Activated CD4-positive, alpha-beta T cell treated with anti-CD3 and anti-CD28 coated beads, Interleukin-2, amount 50 U/mL, for 24 hours (primary cell): Measurements from ENCODE around the gene SLC16A6.
"Not testable (repeated sequence)": the region's sequence is repeated elsewhere in the genome, so short reads cannot be mapped to it uniquely, and the experiment has no call there.

Experiments
- DNase-seq, 2 donors: peaks; one replicate each; pipeline ENCODE4 v3.0.0-alpha.2; 2020; ENCODE audit warnings: low read depth in 1 of 2, low spot score in 1 of 2

The SLC16A6 gene

GRCh38 chr17:68310152-68310551 lies 19.2 kb upstream of the SLC16A6 start:
- DNase-seq: peak in 1 of 2 donors; percentile 32

GRCh38 chr17:68309066-68309670 lies 18.2 kb upstream of the SLC16A6 start:
- not testable (repeated sequence) for DNase-seq

GRCh38 chr17:68308486-68308885 lies 17.6 kb upstream of the SLC16A6 start:
- DNase-seq: not testable (repeated sequence)

DNA sequence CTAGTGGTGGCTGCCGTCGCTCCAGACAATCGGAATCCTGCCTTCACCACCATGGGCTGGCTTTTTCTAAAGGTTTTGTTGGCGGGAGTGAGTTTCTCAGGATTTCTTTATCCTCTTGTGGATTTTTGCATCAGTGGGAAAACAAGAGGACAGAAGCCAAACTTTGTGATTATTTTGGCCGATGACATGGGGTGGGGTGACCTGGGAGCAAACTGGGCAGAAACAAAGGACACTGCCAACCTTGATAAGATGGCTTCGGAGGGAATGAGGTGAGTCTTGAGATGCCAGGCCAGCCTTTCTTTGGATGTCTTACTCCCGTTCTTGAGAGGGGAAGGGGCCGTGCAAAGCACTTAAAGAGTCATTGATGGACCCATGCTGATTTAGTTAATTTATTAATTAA lies 16.5 kb upstream of the SLC16A6 start:
- DNase-seq: no peak

- no peak for DNase-seq
These were observed 15.9 kb upstream of the SLC16A6 start for GRCh38 chr17:68306819-68307218.

DNA sequence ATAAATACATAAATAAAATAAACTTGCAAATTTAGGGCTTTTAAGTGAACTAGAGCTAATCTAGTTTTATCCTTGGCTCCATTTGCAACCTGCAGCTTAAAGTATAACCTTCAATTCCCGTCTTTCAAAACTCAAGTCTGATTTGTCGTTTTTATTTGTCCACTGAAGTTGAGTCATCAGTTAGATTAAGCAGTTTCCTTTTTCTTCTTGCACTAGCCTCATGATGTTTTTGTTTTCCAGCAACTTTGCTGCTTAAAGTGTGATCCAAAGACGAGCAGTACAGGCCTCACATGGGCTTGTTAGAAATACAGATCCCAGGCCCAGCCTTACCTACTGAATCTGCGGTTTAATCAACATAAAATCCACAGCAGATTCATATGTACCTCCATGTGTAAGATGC lies 14.2 kb upstream of the SLC16A6 start:
- no peak for DNase-seq

- DNase-seq: no peak
These were observed 13.8 kb upstream of the SLC16A6 start for GRCh38 chr17:68304706-68305105.

DNA sequence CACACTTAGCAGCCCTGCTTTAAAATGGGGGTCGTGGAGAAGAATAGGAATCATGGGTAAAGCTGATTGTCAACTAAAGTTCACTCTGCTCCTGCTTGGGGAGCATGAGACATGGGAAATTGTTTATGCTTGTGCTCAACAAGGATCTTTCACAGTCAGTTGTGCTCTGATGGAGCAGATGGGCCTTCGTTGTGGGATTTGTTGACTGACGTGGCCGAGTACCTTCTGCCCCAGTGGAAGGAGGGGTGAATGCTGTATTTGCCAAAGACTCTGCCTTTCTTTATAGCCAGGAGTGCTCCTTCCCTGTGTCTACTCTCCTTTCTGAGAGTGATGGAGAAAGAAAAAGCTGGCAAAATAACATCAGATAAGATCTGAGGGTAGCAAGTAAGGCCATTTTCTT lies 11.7 kb upstream of the SLC16A6 start:
- no peak for DNase-seq

DNA sequence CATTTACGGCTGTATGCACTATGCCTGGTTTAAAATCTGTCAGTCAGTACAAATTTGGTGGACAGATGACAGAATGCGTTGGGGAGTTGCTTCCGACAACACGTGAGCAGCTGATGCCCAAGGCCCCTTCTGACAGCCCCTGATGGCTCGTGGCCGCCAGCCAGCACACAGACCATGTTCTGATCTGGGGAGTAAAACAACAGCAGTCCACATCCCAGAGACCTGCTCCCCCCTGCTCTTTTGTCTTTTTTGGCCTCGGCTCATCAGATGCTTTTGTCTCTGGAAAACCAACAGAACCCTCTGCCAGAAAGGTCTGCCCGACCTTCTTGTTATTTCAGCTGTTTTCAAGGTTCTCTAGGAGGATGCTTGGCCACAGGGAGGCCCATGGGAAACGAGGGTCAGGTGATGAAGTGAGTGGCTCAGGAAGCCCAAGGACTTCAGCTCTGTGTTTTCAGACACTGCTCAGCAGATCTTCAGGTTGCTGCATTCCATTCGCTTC lies 11.2 kb upstream of the SLC16A6 start:
- DNase-seq: no peak

- DNase-seq: no peak
These were observed 10.6 kb upstream of the SLC16A6 start for GRCh38 chr17:68301438-68301959.

DNA sequence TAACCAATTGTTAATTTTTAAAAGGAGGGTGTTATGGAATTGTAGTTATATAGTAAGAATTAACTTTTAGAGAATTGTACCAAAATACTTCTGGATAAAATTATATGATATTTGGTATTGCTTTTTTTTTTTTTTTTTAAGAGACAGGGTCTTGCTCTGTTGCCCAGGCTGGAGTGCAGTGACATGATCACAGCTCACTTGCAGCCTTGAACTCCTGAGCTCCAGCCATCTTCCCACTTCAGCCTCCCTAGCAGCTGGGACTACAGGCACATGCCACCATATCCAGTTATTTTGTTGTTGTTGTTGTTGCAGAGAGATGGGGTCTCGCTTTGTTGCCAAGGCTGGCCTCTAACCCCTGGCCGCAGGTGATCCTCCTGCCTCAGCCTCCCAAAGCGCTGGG lies 8.9 kb upstream of the SLC16A6 start:
- DNase-seq: no peak

DNA sequence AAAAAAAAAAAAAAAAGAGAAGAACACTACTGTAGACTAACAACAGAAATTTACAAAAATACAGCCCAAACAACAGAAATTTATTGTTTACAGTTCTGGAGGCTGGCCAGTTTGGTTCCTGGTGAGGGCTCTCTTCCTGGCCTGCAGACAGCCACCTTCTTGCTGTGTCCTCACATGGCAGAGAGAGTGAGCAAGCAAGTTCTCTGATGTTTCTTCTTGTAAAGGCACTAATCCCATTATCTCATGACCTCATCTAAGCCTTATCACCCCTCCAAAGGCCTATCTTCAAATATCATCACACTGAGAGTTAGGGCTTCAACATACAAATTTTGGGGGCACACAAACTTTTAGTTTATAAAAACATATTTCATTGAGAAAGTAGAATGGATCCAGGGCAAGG lies 7.7 kb upstream of the SLC16A6 start:
- DNase-seq: no peak

DNA sequence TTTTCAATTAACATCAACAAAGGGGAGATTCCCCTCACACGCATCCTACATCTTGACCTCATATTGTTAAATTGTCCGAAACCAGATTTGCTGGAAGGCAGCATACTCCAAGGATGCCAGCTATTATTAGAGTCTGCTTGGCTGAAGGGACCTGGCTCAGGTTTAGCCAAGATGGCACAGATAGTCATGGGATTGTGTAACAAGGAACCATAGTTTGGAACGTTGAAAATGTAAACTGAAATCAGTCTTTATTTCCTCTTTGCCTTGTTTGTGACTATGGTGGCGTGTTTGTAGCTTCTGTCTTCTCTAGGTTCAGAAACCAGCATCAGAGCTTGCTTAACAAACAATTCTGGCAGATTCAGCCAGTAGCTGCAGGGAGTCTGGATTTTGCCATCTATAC lies 6.3 kb upstream of the SLC16A6 start:
- no peak for DNase-seq

GRCh38 chr17:68296217-68297191 lies 5.6 kb upstream of the SLC16A6 start:
- peak in 1 of 2 donors; percentile 26 for DNase-seq

GRCh38 chr17:68295086-68295485 lies 4.2 kb upstream of the SLC16A6 start:
- DNase-seq: no peak

DNA sequence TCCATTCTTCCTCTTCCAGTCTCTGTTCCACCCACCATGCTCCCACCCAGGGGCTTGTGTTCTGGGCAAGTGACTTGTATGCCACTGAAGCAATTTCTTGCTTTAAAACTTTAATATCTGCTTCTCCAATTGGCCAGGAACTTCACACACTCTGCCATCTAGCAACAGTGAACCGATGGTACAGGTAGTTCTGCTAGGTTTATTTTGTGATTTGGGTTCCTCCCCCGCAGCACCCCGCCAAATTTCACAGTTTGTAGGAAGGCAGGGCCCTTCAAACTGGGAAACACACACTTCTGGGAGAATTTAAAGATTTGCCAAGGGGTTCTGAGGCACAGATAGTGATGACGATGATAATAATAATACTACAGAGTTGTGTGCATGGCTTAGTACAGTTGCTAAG lies 3.7 kb upstream of the SLC16A6 start:
- DNase-seq: no peak

DNA sequence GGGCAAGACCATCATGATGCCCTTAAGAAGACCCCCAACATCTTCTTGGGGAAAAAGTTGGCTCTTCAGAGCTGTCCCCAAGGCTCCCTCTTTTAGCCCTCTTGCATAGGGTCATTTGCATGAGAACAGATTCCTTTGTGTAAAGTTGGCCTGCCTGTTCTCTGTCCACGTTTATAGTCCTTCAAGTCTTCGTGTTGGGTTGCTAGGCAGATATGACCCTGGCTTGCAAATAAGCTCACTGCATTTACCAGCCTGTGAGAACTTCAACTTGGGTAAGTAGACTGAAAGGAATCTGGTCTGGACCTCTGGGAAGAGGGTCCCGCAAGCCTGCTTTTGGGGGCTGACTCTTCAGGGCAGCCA lies 3.2 kb upstream of the SLC16A6 start:
- DNase-seq: no peak

- no peak for DNase-seq
These were observed 2.7 kb upstream of the SLC16A6 start for GRCh38 chr17:68293490-68294195.

- DNase-seq: no peak
These were observed 1.7 kb upstream of the SLC16A6 start for GRCh38 chr17:68292689-68293040.

DNA sequence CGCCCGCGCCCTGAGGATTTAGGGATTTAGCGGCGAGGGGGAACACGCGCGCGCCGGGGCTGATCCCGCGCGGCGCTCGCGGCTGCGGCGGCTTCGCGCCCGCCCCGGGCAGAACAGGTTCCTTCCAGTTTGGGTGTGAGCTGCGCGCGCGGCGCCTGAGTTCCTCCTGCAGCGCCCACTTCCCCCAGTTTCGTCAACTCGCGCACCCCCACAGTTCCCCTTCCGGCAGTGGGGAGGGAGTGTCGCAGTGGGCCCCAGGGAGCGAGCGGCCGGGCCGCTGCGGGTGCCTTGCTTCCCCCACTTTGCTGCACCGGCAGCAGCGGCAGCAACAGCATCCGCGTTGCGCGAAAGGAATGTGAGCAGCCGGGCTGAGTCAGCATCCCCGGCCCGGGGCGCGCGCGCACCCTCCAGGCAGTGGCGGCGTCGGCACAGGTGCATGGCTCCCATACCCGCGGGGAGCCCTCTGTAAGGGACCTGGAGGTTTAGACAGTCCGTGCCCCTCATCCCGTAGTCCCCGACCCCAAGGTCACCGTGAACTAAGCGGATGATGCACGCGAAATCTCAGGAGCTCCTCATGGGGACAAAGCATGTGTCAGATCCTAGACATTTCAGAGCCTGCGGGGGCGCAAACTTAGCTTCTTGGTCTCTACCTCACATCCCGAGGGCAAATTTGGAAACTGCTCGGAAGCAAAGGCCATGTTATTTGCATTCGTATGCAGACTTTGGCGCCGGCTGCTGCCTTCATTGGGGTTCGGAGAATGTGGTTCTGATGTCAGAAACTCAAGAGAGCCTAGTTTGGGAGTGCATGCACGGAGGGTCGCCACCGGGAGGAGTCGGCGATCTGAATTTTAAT lies 1.1 kb upstream of the SLC16A6 start:
- peak; percentile 79 to 82 for DNase-seq
